ENCODE results near the gene GPR152. TPM values are rescaled to one million over a fixed set of nuclear protein-coding genes. Genes with fewer than 3 reads are reported as not detected.

Gene GPR152
- total RNA-seq, 1 donor from 2014 or later = not detected

DNA sequence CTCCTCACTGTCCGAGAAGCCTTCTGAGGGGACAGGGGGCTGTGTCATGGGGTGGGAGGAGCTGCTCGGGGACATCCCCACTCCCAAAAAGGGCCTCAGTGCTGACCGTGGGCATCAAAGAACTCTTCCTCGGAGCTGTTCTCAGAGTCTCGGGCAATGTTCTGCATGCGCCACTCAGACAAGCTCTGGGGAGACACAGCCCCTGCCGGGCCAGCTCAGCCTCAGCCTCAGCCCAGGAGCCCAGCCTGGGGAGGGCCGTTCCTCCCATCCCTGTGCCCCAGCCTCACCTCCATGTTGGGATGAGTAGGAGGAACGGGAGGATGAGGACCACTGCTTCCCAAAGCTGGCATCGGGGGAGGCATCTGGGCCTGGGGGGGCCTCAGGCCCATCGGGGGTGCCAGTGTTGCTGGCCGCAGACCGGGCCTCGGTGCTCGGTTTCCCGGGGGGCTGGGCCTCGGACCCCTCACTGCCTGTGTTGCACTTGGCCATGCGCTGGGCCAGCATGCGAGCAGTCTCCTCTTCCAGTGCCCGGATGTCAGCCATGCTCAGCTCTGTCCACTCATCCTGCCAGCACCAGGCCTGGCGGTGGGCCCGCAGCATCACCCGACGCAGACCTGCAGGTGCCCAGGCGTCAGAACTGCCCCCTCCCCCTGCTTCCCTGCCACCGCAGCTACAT, 47.4 kb upstream of the GPR152 start:
- TF ChIP-seq, protein P1, sequence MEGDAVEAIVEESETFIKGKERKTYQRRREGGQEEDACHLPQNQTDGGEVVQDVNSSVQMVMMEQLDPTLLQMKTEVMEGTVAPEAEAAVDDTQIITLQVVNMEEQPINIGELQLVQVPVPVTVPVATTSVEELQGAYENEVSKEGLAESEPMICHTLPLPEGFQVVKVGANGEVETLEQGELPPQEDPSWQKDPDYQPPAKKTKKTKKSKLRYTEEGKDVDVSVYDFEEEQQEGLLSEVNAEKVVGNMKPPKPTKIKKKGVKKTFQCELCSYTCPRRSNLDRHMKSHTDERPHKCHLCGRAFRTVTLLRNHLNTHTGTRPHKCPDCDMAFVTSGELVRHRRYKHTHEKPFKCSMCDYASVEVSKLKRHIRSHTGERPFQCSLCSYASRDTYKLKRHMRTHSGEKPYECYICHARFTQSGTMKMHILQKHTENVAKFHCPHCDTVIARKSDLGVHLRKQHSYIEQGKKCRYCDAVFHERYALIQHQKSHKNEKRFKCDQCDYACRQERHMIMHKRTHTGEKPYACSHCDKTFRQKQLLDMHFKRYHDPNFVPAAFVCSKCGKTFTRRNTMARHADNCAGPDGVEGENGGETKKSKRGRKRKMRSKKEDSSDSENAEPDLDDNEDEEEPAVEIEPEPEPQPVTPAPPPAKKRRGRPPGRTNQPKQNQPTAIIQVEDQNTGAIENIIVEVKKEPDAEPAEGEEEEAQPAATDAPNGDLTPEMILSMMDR (IDR thresholded peaks at IDR 0.05) = no peak
- TF ChIP-seq POLR2AphosphoS5 (IDR thresholded peaks at IDR 0.05; ENCODE audit: insufficient read depth in 1 of 2, low read depth in 1 of 2) = no peak
- TF ChIP-seq POLR2A (IDR thresholded peaks at IDR 0.05) = no peak
- no peak for DNase-seq (ENCODE audit: extremely low spot score in 2 of 2)
- Histone ChIP-seq H3K36me3 (peaks cover 0 to 13% of the 10 kb centered on the region in 2 donors), H3K4me3 (no peak overlapping the region), H3K4me1 (peaks cover 9% of the 10 kb centered on the region), H3K27ac (no peak overlapping the region), H3K9me3 (no peaks in the 10 kb centered on the region), H3K27me3 (no peaks in the 10 kb centered on the region)
- intact Hi-C loops (cut with DNase I) = loop anchor here (10.0 kb wide), 1 partner anchor 145 kb away; the partner anchor contains the start of gene POLD4

DNA sequence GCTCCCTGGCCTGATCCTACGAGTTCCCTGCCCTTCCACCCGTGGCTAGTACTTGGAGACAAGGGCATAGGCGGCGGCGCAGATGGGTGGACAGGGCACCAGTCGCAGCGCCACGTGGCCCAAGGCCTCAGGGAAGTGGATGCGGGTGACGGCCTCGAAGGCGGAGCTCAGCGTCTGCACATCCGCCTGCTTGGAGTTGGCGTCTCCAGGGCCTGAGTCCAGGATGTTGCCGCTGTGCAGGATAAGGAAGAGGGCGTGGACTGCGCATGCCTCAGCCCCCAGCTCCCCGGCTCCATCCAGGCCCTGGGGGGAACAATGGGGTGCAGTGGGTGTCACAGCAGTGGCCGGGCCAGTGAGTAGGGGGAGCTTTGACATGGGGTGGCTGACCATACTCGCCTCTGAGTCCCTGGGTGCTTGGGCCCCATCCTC, 46.0 kb upstream of the GPR152 start:
- peaks cover 0 to 16% of the 10 kb centered on the region in 2 donors for H3K36me3 ChIP-seq
- no peaks in the 10 kb centered on the region for H3K9me3 ChIP-seq
- intact Hi-C loops (cut with DNase I) = no loop called here
- no peak overlapping the region for H3K27ac ChIP-seq
- no peaks in the 10 kb centered on the region for H3K27me3 ChIP-seq
- H3K4me1 ChIP-seq = peaks cover 5% of the 10 kb centered on the region
- H3K4me3 ChIP-seq = no peak overlapping the region
- no peak for DNase-seq (ENCODE audit: extremely low spot score in 2 of 2)
- TF ChIP-seq POLR2AphosphoS5 (IDR thresholded peaks at IDR 0.05; ENCODE audit: insufficient read depth in 1 of 2, low read depth in 1 of 2) (no peak), POLR2A (IDR thresholded peaks at IDR 0.05) (no peak)
- TF ChIP-seq, protein P1 (IDR thresholded peaks at IDR 0.05) = no peak

DNA sequence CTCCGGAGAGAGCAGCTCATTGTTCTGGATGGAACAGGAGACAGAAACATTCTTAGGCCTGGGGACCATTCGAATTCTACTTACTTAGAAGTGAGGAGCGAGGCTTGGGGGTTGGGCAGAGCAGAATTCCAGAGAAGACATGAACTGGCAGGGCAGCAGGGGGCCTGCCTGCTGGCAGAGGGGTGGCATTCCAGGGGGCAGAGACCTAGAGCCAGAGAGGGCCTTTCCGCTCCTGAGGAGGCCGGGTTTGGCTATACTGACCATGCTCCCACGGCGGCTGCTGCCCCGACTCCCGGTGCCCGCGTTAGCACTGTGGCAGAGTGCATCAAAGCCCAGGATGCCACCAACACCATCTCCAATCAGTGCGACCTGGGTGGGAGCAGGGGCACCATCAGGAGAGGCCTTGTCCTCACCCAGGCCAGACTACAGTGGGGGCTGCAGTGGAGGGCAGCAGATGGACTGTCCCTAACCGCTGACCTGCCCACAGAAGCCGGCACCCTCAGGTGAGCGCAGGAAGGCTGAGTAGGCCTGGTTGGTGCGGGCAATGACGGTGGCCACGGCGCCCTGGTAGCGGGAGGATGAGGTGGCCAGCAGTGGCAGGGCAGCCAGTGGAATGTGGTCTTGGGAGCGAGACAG, 45.2 kb upstream of the GPR152 start:
- intact Hi-C loops (cut with DNase I) = no loop called here
- no peak for TF ChIP-seq POLR2AphosphoS5 (IDR thresholded peaks at IDR 0.05; ENCODE audit: insufficient read depth in 1 of 2, low read depth in 1 of 2)
- TF ChIP-seq, protein P1 (IDR thresholded peaks at IDR 0.05) = no peak
- no peak for TF ChIP-seq POLR2A (IDR thresholded peaks at IDR 0.05)
- DNase-seq (ENCODE audit: extremely low spot score in 2 of 2) = no peak
- H3K4me1 ChIP-seq = no peaks in the 10 kb centered on the region
- peaks cover 0 to 24% of the 10 kb centered on the region in 2 donors for H3K36me3 ChIP-seq
- H3K27ac ChIP-seq = no peak overlapping the region
- H3K27me3 ChIP-seq = no peaks in the 10 kb centered on the region
- no peaks in the 10 kb centered on the region for H3K9me3 ChIP-seq
- no peak overlapping the region for H3K4me3 ChIP-seq

DNA sequence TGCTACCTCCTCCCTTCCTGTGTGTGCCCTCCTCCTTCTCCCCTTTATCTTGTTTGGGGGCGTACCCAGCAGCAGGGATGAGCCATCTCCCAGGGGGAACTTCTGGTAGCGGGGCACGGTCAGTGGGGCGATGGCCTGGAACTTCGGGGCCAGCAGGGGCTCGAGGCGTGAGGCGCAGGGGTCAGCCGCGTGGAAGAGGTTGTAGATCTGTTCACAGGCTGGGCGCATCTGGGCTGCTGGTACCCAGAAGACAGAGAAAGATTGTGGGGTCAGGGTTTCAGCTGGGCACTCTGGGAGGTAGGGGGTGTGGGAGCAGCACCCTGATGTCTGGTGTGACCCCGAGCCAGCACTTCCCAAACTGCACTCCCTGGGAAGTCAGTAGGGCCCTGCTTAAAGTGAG, 43.6 kb upstream of the GPR152 start:
- peaks cover 0 to 27% of the 10 kb centered on the region in 2 donors for H3K36me3 ChIP-seq
- H3K4me1 ChIP-seq = no peaks in the 10 kb centered on the region
- H3K4me3 ChIP-seq = no peak overlapping the region
- H3K9me3 ChIP-seq = no peaks in the 10 kb centered on the region
- intact Hi-C loops (cut with DNase I) = no loop called here
- DNase-seq (ENCODE audit: extremely low spot score in 2 of 2) = no peak
- H3K27me3 ChIP-seq = no peaks in the 10 kb centered on the region
- TF ChIP-seq POLR2A (IDR thresholded peaks at IDR 0.05) (no peak), POLR2AphosphoS5 (IDR thresholded peaks at IDR 0.05; ENCODE audit: insufficient read depth in 1 of 2, low read depth in 1 of 2) (no peak)
- TF ChIP-seq, protein P1 (IDR thresholded peaks at IDR 0.05) = no peak
- H3K27ac ChIP-seq = no peak overlapping the region

Measured in vagina (tissue), 2 donors.